GM12878 (cell line): ENCODE results near the gene ANAPC16. TPM values are rescaled to one million over a fixed set of nuclear protein-coding genes. Genes with fewer than 3 reads are reported as not detected.

Source experiments
- ATAC-seq: fragments of 200-7000 bp; cut with Tn5 transposase; 3 replicates; pipeline ENCODE4 v1.9.1; 2020; ENCODE audit warnings: mild to moderate bottlenecking, moderate library complexity
- BruUV-seq: library from RNA; stranded (reverse); fragments of 400-500 nt; replicated peaks from 2 replicates; lab custom pipeline; 2021; lab: Mats Ljungman, UMichigan
- CTCF ChIA-PET: fragments of 300-600 bp; sonication (Branson Sonifier 250); formaldehyde crosslinking; extraction: SDS; loops from one replicate; lab custom pipeline; 2021; ENCODE audit warnings: inconsistent platforms; lab: Yijun Ruan, JAX
- POLR2A ChIA-PET: fragments of 350-600 bp; formaldehyde crosslinking; extraction: SDS; loops from one replicate; lab custom pipeline; 2021; ENCODE audit warnings: inconsistent platforms; lab: Charles Lee
- RAD21 ChIA-PET: fragments of 300-600 bp; sonication (Branson Sonifier 250); formaldehyde crosslinking; loops from one replicate; lab custom pipeline; 2023; ENCODE audit warnings: antibody characterized with exemption; ENCODE audit not compliant: unreplicated experiment; lab: Charles Lee
- SMC1A ChIA-PET: fragments of 300-600 bp; sonication (Branson Sonifier 250); formaldehyde crosslinking; loops from one replicate; lab custom pipeline; 2023; ENCODE audit not compliant: unreplicated experiment, uncharacterized antibody; lab: Charles Lee
- DNase-seq: peaks from one replicate; pipeline ENCODE4 v3.0.0-alpha.2; 2011; ENCODE audit warnings: low read depth, low spot score
- FAIRE-seq: peaks from 3 replicates; lab custom pipeline; 2011; peaks lifted over from hg19 to GRCh38; lab: Jason Lieb, UNC
- H2AFZ ChIP-seq: 2 replicates; pipeline ENCODE4 v1.6.0; 2011; ENCODE audit warnings: low read depth, low read length, control low read depth; ENCODE audit not compliant: control insufficient read depth
- H3K27ac ChIP-seq: 2 replicates; pipeline ENCODE4 v1.5.1; 2011; ENCODE audit warnings: control low read depth; ENCODE audit not compliant: control insufficient read depth, insufficient read depth
- H3K27me3 ChIP-seq, 2 experiments: replicated peaks in 1 of 2; 2 replicates each; pipeline versions ENCODE4 v1.6.0 to v1.6.1; 2011; ENCODE audit warnings: low read length in 1 of 2; ENCODE audit not compliant: control insufficient read depth in 2 of 2, insufficient read depth in 2 of 2
- H3K36me3 ChIP-seq, 2 experiments: 2 replicates each; pipeline ENCODE4 v1.5.1; 2011; ENCODE audit warnings: low read length in 1 of 2; ENCODE audit not compliant: control insufficient read depth in 2 of 2, insufficient read depth in 2 of 2
- H3K4me1 ChIP-seq: 2 replicates; pipeline ENCODE4 v1.6.1; 2011; ENCODE audit warnings: mild to moderate bottlenecking, low read length, moderate library complexity, mixed read lengths; ENCODE audit not compliant: control insufficient read depth, insufficient read depth
- H3K4me2 ChIP-seq: 2 replicates; pipeline ENCODE4 v1.6.0; 2011; ENCODE audit warnings: control low read depth; ENCODE audit not compliant: control insufficient read depth, insufficient read depth
- H3K4me3 ChIP-seq: fragments of 200-600 bp; sonication (generic); 2 replicates; pipeline ENCODE4 v1.5.1; 2016
- H3K79me2 ChIP-seq: 2 replicates; pipeline ENCODE4 v1.6.0; 2011; ENCODE audit warnings: low read length; ENCODE audit not compliant: control insufficient read depth, insufficient read depth
- H3K9ac ChIP-seq: 2 replicates; pipeline ENCODE4 v1.8.0; 2011; ENCODE audit warnings: low read length, control low read depth, mixed read lengths; ENCODE audit not compliant: control insufficient read depth, insufficient read depth
- H3K9me3 ChIP-seq: replicated peaks from 3 replicates; pipeline ENCODE4 v1.5.1; 2011; ENCODE audit warnings: mild to moderate bottlenecking, low read length; ENCODE audit not compliant: control insufficient read depth, insufficient read depth
- H4K20me1 ChIP-seq: 2 replicates; pipeline ENCODE4 v1.6.0; 2011; ENCODE audit not compliant: control insufficient read depth, insufficient read depth
- ASH2L ChIP-seq: fragments of 300-600, 200-600 bp; sonication (generic); IDR thresholded peaks from 2 replicates; pipeline ENCODE4 v1.6.1; 2017; ENCODE audit warnings: low read depth, mild to moderate bottlenecking, borderline replicate concordance
- CEBPB ChIP-seq, 2 experiments: fragments of 150-350 bp in 1 of 2; IDR thresholded peaks; 2 replicates each; pipeline ENCODE4 v1.6.1; 2012 to 2014; ENCODE audit warnings: low read depth in 2 of 2, low read length in 2 of 2, borderline replicate concordance in 1 of 2, inconsistent platforms in 1 of 2
- ESRRA ChIP-seq: IDR thresholded peaks from 2 replicates; pipeline ENCODE4 v1.6.1; 2012; ENCODE audit warnings: mild to moderate bottlenecking, low read length, improper control_type of control experiment
- ETV6 ChIP-seq, 2 experiments: fragments of 450-650 bp in 1 of 2; IDR thresholded peaks in 1 of 2; conservative IDR thresholded peaks in 1 of 2; 2 replicates each; pipeline ENCODE4 v1.6.1; 2014; ENCODE audit warnings: antibody characterized with exemption in 1 of 2, borderline replicate concordance in 1 of 2, low read depth in 1 of 2, mild to moderate bottlenecking in 1 of 2, moderate library complexity in 1 of 2
- MTA3 ChIP-seq: IDR thresholded peaks from 2 replicates; pipeline ENCODE4 v1.6.1; 2012; ENCODE audit warnings: low read length, inconsistent platforms, borderline replicate concordance
- POLR2AphosphoS2 ChIP-seq: IDR thresholded peaks from 2 replicates; pipeline ENCODE4 v1.6.1; 2011; ENCODE audit warnings: low read depth, mild to moderate bottlenecking, low read length, improper control_type of control experiment, moderate library complexity
- RELB ChIP-seq: fragments of 450-650 bp; IDR thresholded peaks from 2 replicates; pipeline ENCODE4 v1.6.1; 2017; ENCODE audit warnings: low read depth, mild to moderate bottlenecking, moderate library complexity
- WGBS: methylation state at CpG from one replicate; pipeline ENCODE4 v1.1.6; 2016; ENCODE audit warnings: low lambda C conversion rate; ENCODE audit not compliant: insufficient replicate concordance, insufficient coverage; ENCODE audit errors: missing lambda C conversion rate; 5-methylcytosine and 5-hydroxymethylcytosine counted together
- in situ Hi-C: fragments of 300-500 bp; cut with MboI; formaldehyde crosslinking; loops from 9 replicates; pipeline ENCODE4 v1.14.3; 2018; ENCODE audit warnings: mixed read lengths
- intact Hi-C: fragments of 100-400 bp; cut with micrococcal nuclease; formaldehyde crosslinking; loops from one replicate; pipeline ENCODE4 v1.14.2; 2022; ENCODE audit not compliant: unreplicated experiment
- polyA plus RNA-seq, 11 experiments: library from polyadenylated mRNA; depleted of rRNA in 4 of 11; unstranded in 6 of 11; stranded (reverse) in 5 of 11; fragments of >200 nt; fragmentation: Nextera tagmentation in 4 of 11; fragmentation: Illumina TruSeq in 1 of 11; extraction: Ambion mirVana in 4 of 11; extraction: Trizol in 1 of 11; gene quantifications; 1 replicate in 1 of 11; 2 replicates in 10 of 11; pipeline versions ENCODE4 v1.2.1 to v1.2.3, GENCODE V29; 2011 to 2016; ENCODE audit warnings: inconsistent platforms in 2 of 11, missing spikeins in 2 of 11, low read depth in 1 of 11
- total RNA-seq, 4 experiments: library from RNA; depleted of rRNA in 3 of 4; stranded (reverse); fragments of >200 nt in 3 of 4; fragmentation: Illumina TruSeq in 1 of 4; extraction: Trizol in 1 of 4; gene quantifications; 2 replicates each; pipeline versions ENCODE4 v1.2.1 to v1.2.3, GENCODE V29; 2013 to 2021
- TF ChIP-seq, protein P1 (sequence below): fragments of 450-650 bp; IDR thresholded peaks from 2 replicates; pipeline ENCODE4 v1.6.1; 2017; ENCODE audit warnings: mild to moderate bottlenecking

The ANAPC16 gene
- total and polyA plus RNA-seq, 10 of the 15 experiments (the other 5 are each of a cell fraction or from before 2014, with no cell fraction given) = 66.9 to 208 (median 134) TPM

GRCh38 chr10:72238392-72239175, 22.8 kb downstream of the ANAPC16 start:
- 98% methylated on average over 13 of the region's 13 CpGs for WGBS
- SMC1A ChIA-PET = interaction anchor here (1.2 to 1.9 kb wide), 5 partner anchors 9 to 106 kb away, joined by 3 to 7 read pairs (median 5); no protein-coding TSS in a partner anchor
- POLR2A ChIA-PET = interaction anchor here (0.6 to 3.0 kb wide), 6 partner anchors 9 to 393 kb away, joined by 3 to 12 read pairs (median 5); no protein-coding TSS in a partner anchor
- intact Hi-C loops = no loop called here
- DNase-seq = no peak
- TF ChIP-seq CEBPB (IDR thresholded peaks at IDR 0.05; ENCODE audit: borderline replicate concordance in 1 of 2, low read depth in 2 of 2, low read length in 2 of 2) (no peak), ASH2L (no peak), MTA3 (no peak), ESRRA (no peak), RELB (no peak), ETV6 (conservative IDR thresholded peaks at IDR 0.05 in 1 of 2, IDR thresholded peaks at IDR 0.05 in 1 of 2; ENCODE audit: borderline replicate concordance in 1 of 2, low read depth in 1 of 2) (no peak), POLR2AphosphoS2 (no peak)
- TF ChIP-seq, protein P1, sequence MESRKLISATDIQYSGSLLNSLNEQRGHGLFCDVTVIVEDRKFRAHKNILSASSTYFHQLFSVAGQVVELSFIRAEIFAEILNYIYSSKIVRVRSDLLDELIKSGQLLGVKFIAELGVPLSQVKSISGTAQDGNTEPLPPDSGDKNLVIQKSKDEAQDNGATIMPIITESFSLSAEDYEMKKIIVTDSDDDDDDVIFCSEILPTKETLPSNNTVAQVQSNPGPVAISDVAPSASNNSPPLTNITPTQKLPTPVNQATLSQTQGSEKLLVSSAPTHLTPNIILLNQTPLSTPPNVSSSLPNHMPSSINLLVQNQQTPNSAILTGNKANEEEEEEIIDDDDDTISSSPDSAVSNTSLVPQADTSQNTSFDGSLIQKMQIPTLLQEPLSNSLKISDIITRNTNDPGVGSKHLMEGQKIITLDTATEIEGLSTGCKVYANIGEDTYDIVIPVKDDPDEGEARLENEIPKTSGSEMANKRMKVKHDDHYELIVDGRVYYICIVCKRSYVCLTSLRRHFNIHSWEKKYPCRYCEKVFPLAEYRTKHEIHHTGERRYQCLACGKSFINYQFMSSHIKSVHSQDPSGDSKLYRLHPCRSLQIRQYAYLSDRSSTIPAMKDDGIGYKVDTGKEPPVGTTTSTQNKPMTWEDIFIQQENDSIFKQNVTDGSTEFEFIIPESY = no peak
- CTCF ChIA-PET = interaction anchor here (0.8 to 3.4 kb wide), 8 partner anchors 7 to 190 kb away, joined by 3 to 10 read pairs (median 4); no protein-coding TSS in a partner anchor
- H3K36me3 ChIP-seq = peaks cover 0 to 4% of the 10 kb centered on the region in 2 experiments; a peak in 2 of 4 replicates
- H3K4me2 ChIP-seq = no peak overlapping the region
- no peak overlapping the region for H3K4me3 ChIP-seq
- no peaks in the 10 kb centered on the region for H4K20me1 ChIP-seq
- no peak overlapping the region for H3K27ac ChIP-seq
- H3K4me1 ChIP-seq = peaks cover 19% of the 10 kb centered on the region
- BruUV-seq = no TSS peak
- H3K9ac ChIP-seq = no peak overlapping the region
- no peak for FAIRE-seq
- in situ Hi-C loops = no loop called here
- no peak for ATAC-seq
- H3K9me3 ChIP-seq = no peaks in the 10 kb centered on the region
- H3K27me3 ChIP-seq = no peaks in the 10 kb centered on the region
- RAD21 ChIA-PET = interaction anchor here (1.0 to 1.2 kb wide), 3 partner anchors 10 to 12 kb away, joined by 3 read pairs; no protein-coding TSS in a partner anchor
- no peaks in the 10 kb centered on the region for H3K79me2 ChIP-seq
- H2AFZ ChIP-seq = no peak overlapping the region
